Adrenal gland (tissue), 12 donors: ENCODE results near the gene WIPF3. TPM values are rescaled to one million over a fixed set of nuclear protein-coding genes. Genes with fewer than 3 reads are reported as not detected.

Experiments used
- DNase-seq, 7 donors: peaks; one replicate each; pipeline ENCODE4 v3.0.0-alpha.2; 2019 to 2020
- H3K27ac ChIP-seq, 5 donors: fragments of 200-600 bp; sonication (generic) in 4 of 5; 1 replicate in 3 of 5; 2 replicates in 2 of 5; pipeline versions ENCODE4 v1.5.1 to v1.8.0; 2016 to 2020; ENCODE audit warnings: mild to moderate bottlenecking in 1 of 5
- H3K27me3 ChIP-seq: fragments of 200-600 bp; 2 replicates; pipeline ENCODE4 v1.8.0; 2021
- H3K36me3 ChIP-seq, 2 donors: fragments of 200-600 bp; replicated peaks in 1 of 2; 1 replicate in 1 of 2; 2 replicates in 1 of 2; pipeline versions ENCODE4 v1.5.1 to v1.8.0; 2018 to 2022
- H3K4me1 ChIP-seq, 2 donors: fragments of 200-600 bp; replicated peaks in 1 of 2; 1 replicate in 1 of 2; 2 replicates in 1 of 2; pipeline versions ENCODE4 v1.5.1 to v1.8.0; 2018 to 2021
- H3K4me3 ChIP-seq, 4 donors: fragments of 200-600 bp; sonication (generic) in 3 of 4; one replicate each; pipeline ENCODE4 v1.5.1; 2016 to 2018
- H3K9me3 ChIP-seq, 3 donors: fragments of 200-600 bp; sonication (generic) in 1 of 3; replicated peaks in 1 of 3; 1 replicate in 2 of 3; 2 replicates in 1 of 3; pipeline versions ENCODE4 v1.5.1 to v1.8.0; 2016 to 2021
- POLR2A ChIP-seq, 2 donors: fragments of 450-650 bp; IDR thresholded peaks; one replicate each; pipeline ENCODE4 v1.6.1; 2017; ENCODE audit warnings: antibody characterized with exemption in 2 of 2, mild to moderate bottlenecking in 2 of 2, moderate library complexity in 1 of 2
- WGBS, 4 donors: extraction: QIAGEN DNeasy Blood & Tissue Kit in 2 of 4; methylation state at CpG; one replicate each; pipeline versions ENCODE4 v1.1.5 to v1.1.7; 2013 to 2017; 5-methylcytosine and 5-hydroxymethylcytosine counted together
- intact Hi-C, 2 donors: fragments of 100-400 bp; cut with DNase I; formaldehyde crosslinking; loops; one replicate each; pipeline versions ENCODE4 v1.14.1 to v1.15.0; 2022 to 2023
- polyA plus RNA-seq, 3 donors: library from polyadenylated mRNA; stranded (reverse); fragments of 200-250 nt in 2 of 3; fragments of 350-450 nt in 1 of 3; fragmentation: Illumina TruSeq in 1 of 3; extraction: RNeasy Lipid Tissue Mini Kit (QIAGEN cat#74804) in 1 of 3; gene quantifications; one replicate each; pipeline ENCODE4 v1.2.3, GENCODE V29; 2013 to 2014
- total RNA-seq, 9 donors: library from RNA; depleted of rRNA in 4 of 9; stranded (reverse); fragments of >200 nt in 4 of 9; fragments of 120-200 nt in 1 of 9; fragmentation: NEBNext Ultra II Directional in 1 of 9; extraction: Animal tissue kit (Norgen Biotek cat#: 25700) in 1 of 9; gene quantifications; one replicate each; pipeline versions ENCODE4 v1.1.0 to v1.2.4, GENCODE V29; 2013 to 2023
- TF ChIP-seq, protein P1 (sequence below), 6 experiments: fragments of 450-650 bp in 4 of 6; fragments of 200-600 bp in 2 of 6; sonication (generic) in 1 of 6; IDR thresholded peaks; 1 replicate in 5 of 6; 2 replicates in 1 of 6; pipeline versions ENCODE4 v1.5.1 to v1.8.0; 2016 to 2021; ENCODE audit warnings: antibody characterized with exemption in 6 of 6, mild to moderate bottlenecking in 2 of 6, moderate library complexity in 1 of 6
- donor health status: healthy with polysubstance abuse.
- donor health status: Bipolar disorder and iron deficiency.
- donor health status: DM: yes; HTN: yes; CAD: no.
- donor health status: DM: no; HTN: no; CAD: no.
- donor health status: DM: no; HTN: no; CAD: no.
- donor health status: DM: yes; HTN: yes; CAD: no.

Gene WIPF3
- total and polyA plus RNA-seq, 12 donors, result 0.50 to 16.0 (median 5.2) TPM

DNA sequence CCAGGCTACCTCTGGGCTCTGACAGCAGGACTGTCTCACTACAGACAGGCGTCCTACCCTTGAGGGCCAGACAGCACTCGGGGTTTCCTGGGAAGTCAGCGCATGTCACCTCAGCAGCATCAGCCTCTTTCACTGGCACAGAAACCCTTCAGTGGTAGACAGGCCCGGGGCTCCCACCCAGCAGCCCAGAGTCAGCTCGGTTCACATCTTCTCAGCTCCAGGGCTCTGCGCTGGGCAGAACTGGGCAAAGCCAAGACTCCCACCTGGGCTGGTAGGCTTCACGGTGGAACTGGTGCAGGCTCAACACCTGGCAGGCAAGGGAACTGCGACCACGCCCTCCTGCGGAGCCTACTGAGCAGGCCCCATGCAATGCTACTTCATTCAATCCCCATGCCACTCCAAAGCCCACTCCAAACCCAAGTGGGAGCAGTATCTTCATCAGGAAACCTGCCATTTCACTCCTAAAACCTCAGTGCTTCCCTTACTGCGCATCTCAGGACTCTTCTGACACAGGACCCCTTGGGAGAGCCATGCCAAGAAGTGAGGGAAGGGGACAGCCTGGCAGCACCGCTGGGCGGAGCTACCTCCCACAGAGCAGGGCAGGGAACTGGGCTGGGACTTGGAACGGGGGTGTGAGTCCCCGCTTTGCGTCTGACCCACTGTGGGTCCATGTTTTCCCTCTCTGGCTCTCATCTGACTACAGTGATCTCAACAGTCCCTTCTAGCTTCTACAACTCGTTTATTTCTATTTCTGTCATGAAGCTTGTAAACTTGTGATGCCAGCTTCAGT lies 122.9 kb downstream of the WIPF3 start:
- H3K4me3 ChIP-seq, result no peak overlapping the region
- H3K27me3 ChIP-seq, result no peaks in the 10 kb centered on the region
- intact Hi-C loops, result loop anchor here in 1 of 2 donors (10.0 kb wide), 1 partner anchor 136 kb away; no protein-coding TSS in a partner anchor
- 91 to 94% (median 93%) methylated on average over 11 to 17 of the region's 17 CpGs for WGBS, 4 donors
- no peak overlapping the region for H3K27ac ChIP-seq
- TF ChIP-seq, protein P1, sequence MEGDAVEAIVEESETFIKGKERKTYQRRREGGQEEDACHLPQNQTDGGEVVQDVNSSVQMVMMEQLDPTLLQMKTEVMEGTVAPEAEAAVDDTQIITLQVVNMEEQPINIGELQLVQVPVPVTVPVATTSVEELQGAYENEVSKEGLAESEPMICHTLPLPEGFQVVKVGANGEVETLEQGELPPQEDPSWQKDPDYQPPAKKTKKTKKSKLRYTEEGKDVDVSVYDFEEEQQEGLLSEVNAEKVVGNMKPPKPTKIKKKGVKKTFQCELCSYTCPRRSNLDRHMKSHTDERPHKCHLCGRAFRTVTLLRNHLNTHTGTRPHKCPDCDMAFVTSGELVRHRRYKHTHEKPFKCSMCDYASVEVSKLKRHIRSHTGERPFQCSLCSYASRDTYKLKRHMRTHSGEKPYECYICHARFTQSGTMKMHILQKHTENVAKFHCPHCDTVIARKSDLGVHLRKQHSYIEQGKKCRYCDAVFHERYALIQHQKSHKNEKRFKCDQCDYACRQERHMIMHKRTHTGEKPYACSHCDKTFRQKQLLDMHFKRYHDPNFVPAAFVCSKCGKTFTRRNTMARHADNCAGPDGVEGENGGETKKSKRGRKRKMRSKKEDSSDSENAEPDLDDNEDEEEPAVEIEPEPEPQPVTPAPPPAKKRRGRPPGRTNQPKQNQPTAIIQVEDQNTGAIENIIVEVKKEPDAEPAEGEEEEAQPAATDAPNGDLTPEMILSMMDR (IDR thresholded peaks at IDR 0.05), result no peak
- TF ChIP-seq POLR2A (IDR thresholded peaks at IDR 0.05), result no peak
- no peak for DNase-seq
- H3K36me3 ChIP-seq, result no peaks in the 10 kb centered on the region
- H3K9me3 ChIP-seq, result no peaks in the 10 kb centered on the region
- H3K4me1 ChIP-seq, result no peaks in the 10 kb centered on the region

DNA sequence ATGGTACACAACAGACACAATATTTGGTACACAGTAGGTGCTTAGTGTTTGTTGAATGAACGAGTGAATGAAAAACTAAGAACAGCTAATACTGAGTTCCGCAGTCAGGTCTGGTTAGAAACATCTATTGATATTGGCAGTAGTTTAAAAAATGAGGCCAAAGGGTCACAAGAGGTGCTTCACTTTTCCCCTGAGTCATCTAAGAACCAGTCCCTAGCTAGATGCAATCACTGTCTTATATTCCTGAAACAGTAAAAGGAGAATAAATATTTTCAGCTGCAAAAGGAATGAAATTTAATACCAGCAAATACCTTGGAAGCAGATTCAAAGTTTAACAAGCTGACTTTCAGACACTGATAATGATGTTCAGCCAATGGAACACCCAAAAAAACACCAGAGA lies 128.8 kb downstream of the WIPF3 start:
- intact Hi-C loops, result no loop called here
- H3K36me3 ChIP-seq, result peaks cover 0 to 40% of the 10 kb centered on the region in 2 donors
- 85 to 90% (median 86%) methylated on average over 2 of the region's 2 CpGs for WGBS, 4 donors
- TF ChIP-seq, protein P1 (IDR thresholded peaks at IDR 0.05), result no peak
- TF ChIP-seq POLR2A (IDR thresholded peaks at IDR 0.05), result no peak
- no peak overlapping the region for H3K4me3 ChIP-seq
- H3K4me1 ChIP-seq, result no peaks in the 10 kb centered on the region
- H3K9me3 ChIP-seq, result no peaks in the 10 kb centered on the region
- H3K27me3 ChIP-seq, result no peaks in the 10 kb centered on the region
- DNase-seq, result no peak
- no peak overlapping the region for H3K27ac ChIP-seq

DNA sequence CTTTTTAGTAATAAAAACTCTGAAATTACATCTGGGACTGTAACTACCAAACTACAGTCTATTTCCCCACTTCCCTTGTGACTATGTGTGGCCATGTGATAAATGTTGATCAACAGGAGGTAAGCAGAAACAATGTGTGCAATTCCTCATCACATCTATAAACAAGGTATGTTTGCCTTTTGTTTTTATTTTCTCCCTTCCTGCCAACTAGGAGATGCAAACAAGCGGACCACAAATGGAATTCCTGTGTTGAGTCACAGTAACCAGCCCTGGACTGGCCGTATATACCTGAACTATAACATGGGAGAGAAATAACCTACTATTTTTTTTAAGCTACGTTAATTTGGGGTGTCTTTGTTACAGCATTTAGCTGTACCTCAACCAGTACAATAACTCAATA lies 130.8 kb downstream of the WIPF3 start:
- no peak for DNase-seq
- TF ChIP-seq, protein P1 (IDR thresholded peaks at IDR 0.05), result no peak
- TF ChIP-seq POLR2A (IDR thresholded peaks at IDR 0.05), result no peak
- 95 to 98% (median 97%) methylated on average over 3 of the region's 3 CpGs for WGBS, 4 donors
- Histone ChIP-seq H3K27ac (no peak overlapping the region), H3K27me3 (no peaks in the 10 kb centered on the region), H3K4me3 (no peak overlapping the region), H3K4me1 (no peaks in the 10 kb centered on the region), H3K36me3 (peaks cover 0 to 58% of the 10 kb centered on the region in 2 donors), H3K9me3 (no peaks in the 10 kb centered on the region)
- intact Hi-C loops, result no loop called here

DNA sequence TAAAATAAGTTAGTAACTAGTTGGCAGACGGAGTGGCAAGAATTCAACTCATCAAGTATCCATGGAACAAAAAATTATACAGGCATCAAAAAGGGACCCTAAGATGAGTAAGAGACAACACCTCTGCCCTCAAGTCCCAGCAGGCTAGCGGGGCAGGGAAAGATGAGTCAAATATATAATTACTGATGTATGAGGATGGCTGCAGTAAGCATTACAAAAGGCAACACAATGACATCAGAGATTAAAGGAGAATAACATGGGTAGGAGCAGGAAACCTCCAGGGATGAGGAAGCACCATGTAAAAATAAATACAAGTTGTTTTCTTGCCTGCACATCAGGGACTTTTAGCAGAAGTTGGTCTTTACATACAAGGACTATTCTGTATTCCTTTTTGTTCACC lies 133.9 kb downstream of the WIPF3 start:
- 90 to 98% (median 94%) methylated on average over 2 of the region's 2 CpGs for WGBS, 4 donors
- H3K36me3 ChIP-seq, result peaks cover 0 to 65% of the 10 kb centered on the region in 2 donors
- H3K4me3 ChIP-seq, result no peak overlapping the region
- DNase-seq, result no peak
- H3K4me1 ChIP-seq, result no peaks in the 10 kb centered on the region
- TF ChIP-seq, protein P1 (IDR thresholded peaks at IDR 0.05), result no peak
- no peak for TF ChIP-seq POLR2A (IDR thresholded peaks at IDR 0.05)
- intact Hi-C loops, result no loop called here
- no peaks in the 10 kb centered on the region for H3K9me3 ChIP-seq
- no peaks in the 10 kb centered on the region for H3K27me3 ChIP-seq
- no peak overlapping the region for H3K27ac ChIP-seq
